Lower lobe of right lung (tissue), 2 donors: ENCODE data around the gene GNG2. TPM values are rescaled to one million over a fixed set of nuclear protein-coding genes. Genes with fewer than 3 reads are reported as not detected.

ENCODE experiments used
- ATAC-seq, 2 donors: fragments of 200-7000 bp; cut with Tn5 transposase; one replicate each; pipeline ENCODE4 v1.9.1; 2020 to 2022; ENCODE audit warnings: mild to moderate bottlenecking in 2 of 2, moderate library complexity in 2 of 2
- DNase-seq: peaks from one replicate; pipeline ENCODE4 v3.0.0-alpha.2; 2020
- H3K27ac ChIP-seq: fragments of 200-600 bp; one replicate; pipeline ENCODE4 v1.8.0; 2022
- H3K27me3 ChIP-seq: fragments of 200-600 bp; one replicate; pipeline ENCODE4 v1.8.0; 2022; ENCODE audit warnings: low read depth
- H3K36me3 ChIP-seq: fragments of 200-600 bp; one replicate; pipeline ENCODE4 v1.8.0; 2022; ENCODE audit warnings: mild to moderate bottlenecking
- H3K4me1 ChIP-seq: fragments of 200-600 bp; one replicate; pipeline ENCODE4 v1.8.0; 2022
- H3K4me3 ChIP-seq: fragments of 200-600 bp; one replicate; pipeline ENCODE4 v1.8.0; 2022; ENCODE audit warnings: mild to moderate bottlenecking
- H3K9me3 ChIP-seq: fragments of 200-600 bp; one replicate; pipeline ENCODE4 v1.8.0; 2022
- intact Hi-C: fragments of 100-400 bp; cut with DNase I; formaldehyde crosslinking; loops from one replicate; pipeline ENCODE4 v1.11.0; 2022
- total RNA-seq: library from RNA; stranded (reverse); fragmentation: NEBNext Ultra II Directional; extraction: Animal tissue kit (Norgen Biotek cat#: 25700); gene quantifications from one replicate; pipeline ENCODE4 v1.2.1, GENCODE V29; 2021
- TF ChIP-seq, protein P1 (sequence below): fragments of 200-600 bp; IDR thresholded peaks from one replicate; pipeline ENCODE4 v1.8.0; 2022; ENCODE audit warnings: antibody characterized with exemption, mild to moderate bottlenecking
- donor health status: DM: no; HTN: yes; CAD: no; lungs with severe emphysema.

GNG2 gene
- total RNA-seq, 1 donor from 2014 or later: 23.8 TPM

GRCh38 chr14:51929166-51929565 is 68.8 kb downstream of the GNG2 start:
- H3K4me3 ChIP-seq: no peak overlapping the region
- no peaks in the 10 kb centered on the region for H3K27me3 ChIP-seq
- no peaks in the 10 kb centered on the region for H3K36me3 ChIP-seq
- no peak for DNase-seq
- TF ChIP-seq, protein P1, sequence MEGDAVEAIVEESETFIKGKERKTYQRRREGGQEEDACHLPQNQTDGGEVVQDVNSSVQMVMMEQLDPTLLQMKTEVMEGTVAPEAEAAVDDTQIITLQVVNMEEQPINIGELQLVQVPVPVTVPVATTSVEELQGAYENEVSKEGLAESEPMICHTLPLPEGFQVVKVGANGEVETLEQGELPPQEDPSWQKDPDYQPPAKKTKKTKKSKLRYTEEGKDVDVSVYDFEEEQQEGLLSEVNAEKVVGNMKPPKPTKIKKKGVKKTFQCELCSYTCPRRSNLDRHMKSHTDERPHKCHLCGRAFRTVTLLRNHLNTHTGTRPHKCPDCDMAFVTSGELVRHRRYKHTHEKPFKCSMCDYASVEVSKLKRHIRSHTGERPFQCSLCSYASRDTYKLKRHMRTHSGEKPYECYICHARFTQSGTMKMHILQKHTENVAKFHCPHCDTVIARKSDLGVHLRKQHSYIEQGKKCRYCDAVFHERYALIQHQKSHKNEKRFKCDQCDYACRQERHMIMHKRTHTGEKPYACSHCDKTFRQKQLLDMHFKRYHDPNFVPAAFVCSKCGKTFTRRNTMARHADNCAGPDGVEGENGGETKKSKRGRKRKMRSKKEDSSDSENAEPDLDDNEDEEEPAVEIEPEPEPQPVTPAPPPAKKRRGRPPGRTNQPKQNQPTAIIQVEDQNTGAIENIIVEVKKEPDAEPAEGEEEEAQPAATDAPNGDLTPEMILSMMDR: no peak
- H3K27ac ChIP-seq: no peak overlapping the region
- intact Hi-C loops: no loop called here
- no peak for ATAC-seq
- no peaks in the 10 kb centered on the region for H3K9me3 ChIP-seq
- no peaks in the 10 kb centered on the region for H3K4me1 ChIP-seq

GRCh38 chr14:51929910-51930682 is 69.7 kb downstream of the GNG2 start:
- no peaks in the 10 kb centered on the region for H3K4me1 ChIP-seq
- no peaks in the 10 kb centered on the region for H3K27me3 ChIP-seq
- H3K9me3 ChIP-seq: no peaks in the 10 kb centered on the region
- H3K36me3 ChIP-seq: no peaks in the 10 kb centered on the region
- no peak for DNase-seq
- no peak for ATAC-seq
- no peak overlapping the region for H3K4me3 ChIP-seq
- no peak overlapping the region for H3K27ac ChIP-seq
- intact Hi-C loops: no loop called here
- TF ChIP-seq, protein P1: no peak

DNA sequence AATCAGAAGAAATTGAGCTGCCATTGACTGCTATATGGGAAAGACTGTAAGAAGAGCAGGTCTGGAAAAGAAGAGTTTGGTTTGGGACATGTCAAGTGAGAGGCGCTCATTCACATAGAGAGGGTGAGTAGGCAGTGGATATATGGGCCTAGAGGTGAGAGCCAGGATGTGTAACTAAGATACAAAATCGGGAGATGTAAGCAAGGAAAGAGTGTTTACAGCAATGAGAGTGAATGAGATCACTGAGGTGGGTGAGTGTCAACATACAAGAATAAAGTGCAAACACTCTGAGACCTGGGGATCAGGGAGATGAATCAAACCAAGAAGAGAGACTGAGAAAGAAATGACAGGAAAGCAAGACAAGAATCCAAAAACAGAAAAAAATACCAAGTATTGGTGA is 70.9 kb downstream of the GNG2 start:
- Histone ChIP-seq H3K4me3 (no peak overlapping the region), H3K4me1 (no peaks in the 10 kb centered on the region), H3K9me3 (no peaks in the 10 kb centered on the region), H3K27me3 (no peaks in the 10 kb centered on the region), H3K36me3 (no peaks in the 10 kb centered on the region), H3K27ac (no peak overlapping the region)
- ATAC-seq (no peak), DNase-seq (no peak)
- intact Hi-C loops: no loop called here
- TF ChIP-seq, protein P1: no peak

- DNase-seq (no peak), ATAC-seq (no peak)
- no peaks in the 10 kb centered on the region for H3K4me1 ChIP-seq
- no peaks in the 10 kb centered on the region for H3K36me3 ChIP-seq
- no peaks in the 10 kb centered on the region for H3K27me3 ChIP-seq
- TF ChIP-seq, protein P1: no peak
- H3K4me3 ChIP-seq: no peak overlapping the region
- no peaks in the 10 kb centered on the region for H3K9me3 ChIP-seq
- intact Hi-C loops: no loop called here
- H3K27ac ChIP-seq: no peak overlapping the region
Measured at GRCh38 chr14:51933191-51933590, 72.8 kb downstream of the GNG2 start.

GRCh38 chr14:51938137-51938536 is 77.7 kb downstream of the GNG2 start:
- intact Hi-C loops: no loop called here
- no peaks in the 10 kb centered on the region for H3K4me1 ChIP-seq
- ATAC-seq (no peak), DNase-seq (no peak)
- H3K27me3 ChIP-seq: no peaks in the 10 kb centered on the region
- no peaks in the 10 kb centered on the region for H3K9me3 ChIP-seq
- TF ChIP-seq, protein P1: no peak
- no peak overlapping the region for H3K27ac ChIP-seq
- no peaks in the 10 kb centered on the region for H3K36me3 ChIP-seq
- no peak overlapping the region for H3K4me3 ChIP-seq
